Chondrocyte (in vitro differentiated cells): Measurements from ENCODE around the gene PTPRN2. TPM values are rescaled to one million over a fixed set of nuclear protein-coding genes. Genes with fewer than 3 reads are reported as not detected.

Source experiments
- DNase-seq: peaks from one replicate; pipeline ENCODE4 v3.0.0; 2021; ENCODE audit warnings: mixed read lengths, low spot score
- H3K27ac Mint-ChIP-seq: one replicate; pipeline ENCODE4 v1.8.0; 2021; ENCODE audit warnings: mild to moderate bottlenecking, moderate library complexity, mixed read lengths; ENCODE audit not compliant: unreplicated experiment
- H3K27me3 Mint-ChIP-seq: 2 replicates; pipeline ENCODE4 v1.8.0; 2021; ENCODE audit warnings: low read depth, mixed read lengths
- H3K36me3 Mint-ChIP-seq: 2 replicates; pipeline ENCODE4 v1.8.0; 2021; ENCODE audit warnings: low read depth, mixed read lengths
- H3K4me1 Mint-ChIP-seq: 2 replicates; pipeline ENCODE4 v1.8.0; 2021; ENCODE audit warnings: low read depth, mild to moderate bottlenecking, mixed read lengths
- H3K4me3 Mint-ChIP-seq: one replicate; pipeline ENCODE4 v1.8.0; 2021; ENCODE audit warnings: mild to moderate bottlenecking, moderate library complexity, mixed read lengths; ENCODE audit not compliant: unreplicated experiment
- H3K9me3 Mint-ChIP-seq: 2 replicates; pipeline ENCODE4 v1.8.0; 2021; ENCODE audit warnings: low read depth, mixed read lengths
- total RNA-seq: library from RNA; stranded (reverse); gene quantifications from 3 replicates; pipeline ENCODE4 v1.2.1, GENCODE V29; 2021
- TF ChIP-seq, protein P1 (sequence below): fragments of 200-600 bp; sonication (generic); IDR thresholded peaks from 2 replicates; pipeline ENCODE4 v1.5.0; 2021; ENCODE audit warnings: antibody characterized with exemption, mild to moderate bottlenecking, moderate library complexity

Gene PTPRN2
- total RNA-seq, 1 donor from 2014 or later, result 0.30 TPM

DNA sequence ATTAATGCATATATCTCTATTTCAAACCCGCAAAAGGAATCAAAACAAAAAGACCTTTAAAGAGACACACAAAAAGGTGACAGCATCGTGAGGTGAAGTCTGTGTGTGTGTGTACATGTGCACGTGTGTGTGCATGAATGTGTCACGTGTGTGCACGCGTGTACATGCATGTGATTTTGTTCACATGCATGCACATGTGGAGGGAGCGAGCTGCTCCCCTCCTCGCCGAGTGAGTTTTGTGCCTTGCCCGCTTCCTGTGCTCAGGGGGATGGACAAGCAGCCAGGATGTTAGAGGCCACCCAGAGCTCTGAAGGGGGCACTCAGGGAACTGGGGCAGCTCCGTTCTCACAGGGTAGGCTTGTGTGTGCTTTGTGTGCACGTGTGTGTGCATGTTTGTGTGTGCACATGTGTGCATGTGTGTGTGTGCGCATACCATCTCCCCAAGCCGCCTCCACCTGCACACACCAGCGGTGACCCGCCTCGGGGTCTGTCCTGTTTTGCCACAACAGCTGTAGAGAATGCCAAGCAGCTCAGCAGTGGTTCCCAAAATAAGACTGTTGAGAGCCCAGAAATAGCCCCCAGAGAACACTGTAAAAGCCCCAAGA lies 191.2 kb downstream of the PTPRN2 start:
- no peaks in the 10 kb centered on the region for H3K36me3 Mint-ChIP-seq
- H3K9me3 Mint-ChIP-seq, result peaks cover 14% of the 10 kb centered on the region
- H3K27me3 Mint-ChIP-seq, result no peaks in the 10 kb centered on the region
- DNase-seq, result peak; percentile 50
- no peak overlapping the region for H3K27ac Mint-ChIP-seq
- no peak overlapping the region for H3K4me3 Mint-ChIP-seq
- H3K4me1 Mint-ChIP-seq, result no peaks in the 10 kb centered on the region
- TF ChIP-seq, protein P1, sequence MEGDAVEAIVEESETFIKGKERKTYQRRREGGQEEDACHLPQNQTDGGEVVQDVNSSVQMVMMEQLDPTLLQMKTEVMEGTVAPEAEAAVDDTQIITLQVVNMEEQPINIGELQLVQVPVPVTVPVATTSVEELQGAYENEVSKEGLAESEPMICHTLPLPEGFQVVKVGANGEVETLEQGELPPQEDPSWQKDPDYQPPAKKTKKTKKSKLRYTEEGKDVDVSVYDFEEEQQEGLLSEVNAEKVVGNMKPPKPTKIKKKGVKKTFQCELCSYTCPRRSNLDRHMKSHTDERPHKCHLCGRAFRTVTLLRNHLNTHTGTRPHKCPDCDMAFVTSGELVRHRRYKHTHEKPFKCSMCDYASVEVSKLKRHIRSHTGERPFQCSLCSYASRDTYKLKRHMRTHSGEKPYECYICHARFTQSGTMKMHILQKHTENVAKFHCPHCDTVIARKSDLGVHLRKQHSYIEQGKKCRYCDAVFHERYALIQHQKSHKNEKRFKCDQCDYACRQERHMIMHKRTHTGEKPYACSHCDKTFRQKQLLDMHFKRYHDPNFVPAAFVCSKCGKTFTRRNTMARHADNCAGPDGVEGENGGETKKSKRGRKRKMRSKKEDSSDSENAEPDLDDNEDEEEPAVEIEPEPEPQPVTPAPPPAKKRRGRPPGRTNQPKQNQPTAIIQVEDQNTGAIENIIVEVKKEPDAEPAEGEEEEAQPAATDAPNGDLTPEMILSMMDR, result no peak

DNA sequence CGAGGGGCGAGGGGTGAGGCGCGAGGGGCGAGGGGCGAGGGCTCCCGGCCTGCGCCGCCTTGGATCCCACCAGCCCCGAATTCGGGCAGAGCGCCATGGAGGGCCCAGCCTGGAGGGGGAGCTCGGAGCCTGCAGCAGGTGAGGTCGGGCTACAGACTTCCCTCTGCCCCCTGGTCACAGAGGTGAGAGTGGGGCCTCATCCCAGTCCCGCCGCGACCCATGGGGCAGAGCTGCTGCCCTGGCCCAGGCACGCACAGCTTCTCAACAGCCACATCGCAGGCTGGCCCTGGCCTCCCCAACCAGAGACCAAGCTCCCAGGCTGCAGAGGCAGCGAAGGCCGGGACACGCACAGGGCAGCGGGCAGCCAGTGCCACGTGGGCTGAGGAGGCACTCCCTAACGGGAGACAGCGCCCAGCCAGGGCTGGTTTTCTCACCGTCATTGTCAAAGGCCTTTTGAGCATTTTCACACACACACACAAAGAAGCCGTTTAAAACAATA lies 191.8 kb downstream of the PTPRN2 start:
- Mint-ChIP-seq H3K9me3 (peaks cover 14% of the 10 kb centered on the region), H3K27ac (no peak overlapping the region), H3K27me3 (no peaks in the 10 kb centered on the region), H3K4me1 (no peaks in the 10 kb centered on the region), H3K4me3 (no peak overlapping the region), H3K36me3 (no peaks in the 10 kb centered on the region)
- peak; percentile 89 for DNase-seq
- TF ChIP-seq, protein P1, result no peak

DNA sequence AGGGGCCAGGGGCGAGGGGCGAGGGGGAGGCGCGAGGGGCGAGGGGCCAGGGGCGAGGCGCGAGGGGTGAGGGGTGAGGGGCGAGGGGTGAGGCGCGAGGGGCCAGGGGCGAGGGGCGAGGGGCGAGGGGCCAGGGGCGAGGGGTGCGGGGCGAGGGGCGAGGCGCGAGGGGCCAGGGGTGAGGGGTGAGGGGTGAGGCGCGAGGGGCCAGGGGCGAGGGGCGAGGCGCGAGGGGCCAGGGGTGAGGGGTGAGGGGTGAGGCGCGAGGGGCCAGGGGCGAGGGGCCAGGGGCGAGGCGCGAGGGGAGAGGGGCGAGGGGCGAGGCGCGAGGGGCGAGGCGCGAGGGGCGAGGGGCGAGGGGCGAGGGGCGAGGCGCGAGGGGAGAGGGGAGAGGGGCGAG lies 192.3 kb downstream of the PTPRN2 start:
- no peak overlapping the region for H3K27ac Mint-ChIP-seq
- no peaks in the 10 kb centered on the region for H3K36me3 Mint-ChIP-seq
- H3K4me3 Mint-ChIP-seq, result no peak overlapping the region
- DNase-seq, result peak; percentile 51
- H3K9me3 Mint-ChIP-seq, result peaks cover 14% of the 10 kb centered on the region
- no peaks in the 10 kb centered on the region for H3K27me3 Mint-ChIP-seq
- TF ChIP-seq, protein P1, result no peak
- no peaks in the 10 kb centered on the region for H3K4me1 Mint-ChIP-seq

DNA sequence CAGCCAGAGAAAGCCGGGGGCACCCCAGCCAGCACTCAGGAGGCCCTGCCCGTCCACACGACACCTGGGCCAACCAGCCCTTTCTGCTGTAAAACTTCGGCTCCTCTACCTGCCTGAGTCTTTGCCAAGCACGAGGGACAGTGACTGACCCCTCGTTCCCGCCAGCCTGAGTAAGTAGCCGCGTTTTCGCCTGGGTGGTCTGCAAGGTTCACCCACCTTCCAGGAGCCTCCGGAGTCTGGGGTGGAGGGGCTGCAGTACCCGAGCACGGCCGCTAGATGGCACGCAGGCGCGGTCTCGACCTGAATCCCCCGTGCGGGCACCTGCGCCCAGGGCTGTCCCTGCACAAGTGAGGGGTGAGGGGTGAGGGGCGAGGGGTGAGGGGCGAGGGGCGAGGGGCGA lies 192.7 kb downstream of the PTPRN2 start:
- peak; percentile 86 for DNase-seq
- Mint-ChIP-seq H3K4me3 (no peak overlapping the region), H3K36me3 (no peaks in the 10 kb centered on the region), H3K27ac (no peak overlapping the region), H3K27me3 (peaks cover 3% of the 10 kb centered on the region), H3K4me1 (no peaks in the 10 kb centered on the region), H3K9me3 (peaks cover 14% of the 10 kb centered on the region)
- TF ChIP-seq, protein P1, result peak; percentile 71

DNA sequence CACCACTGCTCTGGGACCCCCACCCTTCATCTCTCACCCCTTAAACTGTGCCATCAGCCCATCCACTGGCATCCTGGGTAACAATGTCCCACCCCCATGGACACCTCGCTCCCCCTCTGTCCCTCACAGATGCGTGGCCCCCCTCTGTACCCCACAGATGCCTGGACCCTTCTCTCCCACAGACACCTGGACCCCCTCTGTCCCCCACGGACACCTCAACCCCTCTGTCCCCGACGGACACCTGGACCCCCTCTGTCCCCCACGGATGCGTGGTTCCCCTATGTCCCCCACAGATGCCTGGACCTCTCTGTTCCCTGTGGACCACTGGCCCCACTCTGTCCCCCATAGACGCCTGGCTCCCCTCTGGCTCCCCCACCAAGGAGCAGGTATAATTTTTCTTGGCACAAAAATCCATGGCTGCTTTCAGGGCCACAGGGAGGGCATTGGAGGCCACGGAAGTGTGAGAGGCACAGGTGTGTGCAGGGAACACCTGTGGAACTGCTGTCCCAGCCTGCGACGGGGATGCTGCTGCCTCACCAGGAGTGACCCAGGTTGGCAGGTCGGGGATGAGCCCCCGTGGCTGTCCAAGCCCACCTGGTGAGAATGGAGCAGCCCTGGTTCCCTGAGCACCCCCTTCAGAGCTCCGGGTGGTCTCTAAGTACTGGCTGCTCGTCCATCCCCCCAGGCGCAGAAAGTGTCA lies 193.5 kb downstream of the PTPRN2 start:
- Mint-ChIP-seq H3K36me3 (no peaks in the 10 kb centered on the region), H3K27ac (no peak overlapping the region), H3K4me3 (no peak overlapping the region), H3K4me1 (no peaks in the 10 kb centered on the region), H3K9me3 (peaks cover 9% of the 10 kb centered on the region), H3K27me3 (peaks cover 6% of the 10 kb centered on the region)
- DNase-seq, result peak; percentile 71
- TF ChIP-seq, protein P1, result no peak
